Lower lobe of right lung (tissue), 2 donors: ENCODE measurements around the gene WDR7. TPM values are rescaled to one million over a fixed set of nuclear protein-coding genes. Genes with fewer than 3 reads are reported as not detected.

Experiments
- ATAC-seq, 2 donors: fragments of 200-7000 bp; cut with Tn5 transposase; one replicate each; pipeline ENCODE4 v1.9.1; 2020 to 2022; ENCODE audit warnings: mild to moderate bottlenecking in 2 of 2, moderate library complexity in 2 of 2
- DNase-seq: peaks from one replicate; pipeline ENCODE4 v3.0.0-alpha.2; 2020
- H3K27ac ChIP-seq: fragments of 200-600 bp; one replicate; pipeline ENCODE4 v1.8.0; 2022
- H3K27me3 ChIP-seq: fragments of 200-600 bp; one replicate; pipeline ENCODE4 v1.8.0; 2022; ENCODE audit warnings: low read depth
- H3K36me3 ChIP-seq: fragments of 200-600 bp; one replicate; pipeline ENCODE4 v1.8.0; 2022; ENCODE audit warnings: mild to moderate bottlenecking
- H3K4me1 ChIP-seq: fragments of 200-600 bp; one replicate; pipeline ENCODE4 v1.8.0; 2022
- H3K4me3 ChIP-seq: fragments of 200-600 bp; one replicate; pipeline ENCODE4 v1.8.0; 2022; ENCODE audit warnings: mild to moderate bottlenecking
- H3K9me3 ChIP-seq: fragments of 200-600 bp; one replicate; pipeline ENCODE4 v1.8.0; 2022
- CTCF ChIP-seq: fragments of 200-600 bp; IDR thresholded peaks from one replicate; pipeline ENCODE4 v1.8.0; 2022; ENCODE audit warnings: antibody characterized with exemption, mild to moderate bottlenecking
- intact Hi-C: fragments of 100-400 bp; cut with DNase I; formaldehyde crosslinking; loops from one replicate; pipeline ENCODE4 v1.11.0; 2022
- total RNA-seq: library from RNA; stranded (reverse); fragmentation: NEBNext Ultra II Directional; extraction: Animal tissue kit (Norgen Biotek cat#: 25700); gene quantifications from one replicate; pipeline ENCODE4 v1.2.1, GENCODE V29; 2021
- donor health status: DM: no; HTN: yes; CAD: no; lungs with severe emphysema.

WDR7 gene
- total RNA-seq, 1 donor from 2014 or later: 29.1 TPM

- Histone ChIP-seq H3K4me3 (no peak overlapping the region), H3K9me3 (no peaks in the 10 kb centered on the region), H3K27ac (no peak overlapping the region), H3K27me3 (no peaks in the 10 kb centered on the region), H3K4me1 (no peaks in the 10 kb centered on the region), H3K36me3 (no peaks in the 10 kb centered on the region)
- no peak for TF ChIP-seq CTCF
- ATAC-seq: no peak
- intact Hi-C loops: no loop called here
- DNase-seq: no peak
Measured at GRCh38 chr18:56919190-56919589, 268.0 kb downstream of the WDR7 start.

GRCh38 chr18:56921896-56922480, 270.8 kb downstream of the WDR7 start:
- no peak for TF ChIP-seq CTCF

GRCh38 chr18:56926734-56927133, 275.6 kb downstream of the WDR7 start:
- ATAC-seq (no peak), DNase-seq (no peak)
- H3K27me3 ChIP-seq: no peaks in the 10 kb centered on the region
- H3K9me3 ChIP-seq: no peaks in the 10 kb centered on the region
- H3K4me1 ChIP-seq: no peaks in the 10 kb centered on the region
- no peak overlapping the region for H3K4me3 ChIP-seq
- intact Hi-C loops: no loop called here
- H3K27ac ChIP-seq: no peak overlapping the region
- H3K36me3 ChIP-seq: no peaks in the 10 kb centered on the region
- no peak for TF ChIP-seq CTCF

More at GRCh38 chr18:56921896-56922480, 270.8 kb downstream of the WDR7 start:
- Histone ChIP-seq H3K4me3 (no peak overlapping the region), H3K27ac (no peak overlapping the region), H3K9me3 (no peaks in the 10 kb centered on the region), H3K27me3 (no peaks in the 10 kb centered on the region), H3K4me1 (no peaks in the 10 kb centered on the region), H3K36me3 (no peaks in the 10 kb centered on the region)
- DNase-seq (no peak), ATAC-seq (no peak)
- intact Hi-C loops: no loop called here

- H3K9me3 ChIP-seq: no peaks in the 10 kb centered on the region
- intact Hi-C loops: no loop called here
Measured at GRCh38 chr18:56927786-56928185, 276.6 kb downstream of the WDR7 start.

GRCh38 chr18:56929886-56930285, 278.7 kb downstream of the WDR7 start:
- H3K4me3 ChIP-seq: no peak overlapping the region
- no peaks in the 10 kb centered on the region for H3K27me3 ChIP-seq
- DNase-seq (no peak), ATAC-seq (no peak)
- intact Hi-C loops: no loop called here
- peaks cover 9% of the 10 kb centered on the region for H3K36me3 ChIP-seq
- no peaks in the 10 kb centered on the region for H3K9me3 ChIP-seq
- no peak overlapping the region for H3K27ac ChIP-seq
- no peaks in the 10 kb centered on the region for H3K4me1 ChIP-seq
- TF ChIP-seq CTCF: no peak

More at GRCh38 chr18:56927786-56928185, 276.6 kb downstream of the WDR7 start:
- DNase-seq (no peak), ATAC-seq (no peak)
- no peaks in the 10 kb centered on the region for H3K27me3 ChIP-seq
- H3K27ac ChIP-seq: no peak overlapping the region
- H3K4me1 ChIP-seq: no peaks in the 10 kb centered on the region
- peaks cover 9% of the 10 kb centered on the region for H3K36me3 ChIP-seq
- H3K4me3 ChIP-seq: no peak overlapping the region
- TF ChIP-seq CTCF: no peak

GRCh38 chr18:56933472-56933871, 282.3 kb downstream of the WDR7 start:
- no peaks in the 10 kb centered on the region for H3K9me3 ChIP-seq
- H3K27ac ChIP-seq: no peak overlapping the region
- H3K27me3 ChIP-seq: no peaks in the 10 kb centered on the region
- ATAC-seq (no peak), DNase-seq (no peak)
- H3K4me3 ChIP-seq: no peak overlapping the region
- TF ChIP-seq CTCF: no peak
- intact Hi-C loops: no loop called here
- H3K4me1 ChIP-seq: no peaks in the 10 kb centered on the region
- H3K36me3 ChIP-seq: peaks cover 30% of the 10 kb centered on the region
